HepG2 (cell line): Measurements from ENCODE around the gene PPP1R9A. TPM values are rescaled to one million over a fixed set of nuclear protein-coding genes. Genes with fewer than 3 reads are reported as not detected.

Experiments used
- GABPB1 ChIP-seq: IDR thresholded peaks from 2 replicates; pipeline ENCODE4 v1.6.1; 2016; ENCODE audit warnings: mild to moderate bottlenecking, missing genetic modification reagents, moderate library complexity, missing compliant biosample characterization
- HNF4G ChIP-seq, 2 experiments: sonication (generic) in 1 of 2; formaldehyde crosslinking in 1 of 2; IDR thresholded peaks; 2 replicates each; pipeline versions ENCODE4 v1.4.0 to v1.6.1; 2011 to 2020; ENCODE audit warnings: borderline replicate concordance in 2 of 2, low read depth in 2 of 2, mild to moderate bottlenecking in 2 of 2, low read length in 1 of 2, missing genetic modification reagents in 1 of 2, moderate library complexity in 1 of 2
- PHF20 ChIP-seq: sonication (generic); formaldehyde crosslinking; IDR thresholded peaks from 2 replicates; pipeline ENCODE4 v1.5.0; 2020; ENCODE audit warnings: mild to moderate bottlenecking, missing genetic modification reagents
- ZNF230 ChIP-seq: sonication (generic); formaldehyde crosslinking; IDR thresholded peaks from 2 replicates; pipeline ENCODE4 v1.4.0; 2020; ENCODE audit warnings: mild to moderate bottlenecking, missing genetic modification reagents
- ZNF264 ChIP-seq: sonication (generic); formaldehyde crosslinking; IDR thresholded peaks from 2 replicates; pipeline ENCODE4 v1.4.0; 2020; ENCODE audit warnings: missing genetic modification reagents
- ZNF713 ChIP-seq: sonication (generic); formaldehyde crosslinking; IDR thresholded peaks from 2 replicates; pipeline ENCODE4 v1.4.0; 2020; ENCODE audit warnings: mild to moderate bottlenecking, missing genetic modification reagents
- ZNF841 ChIP-seq: sonication (generic); formaldehyde crosslinking; IDR thresholded peaks from 2 replicates; pipeline ENCODE4 v1.8.1; 2023; ENCODE audit warnings: missing genetic modification reagents, borderline replicate concordance
- ZSCAN25 ChIP-seq: sonication (generic); formaldehyde crosslinking; IDR thresholded peaks from 2 replicates; pipeline ENCODE4 v1.8.0; 2022; ENCODE audit warnings: mild to moderate bottlenecking, missing genetic modification reagents
- polyA plus RNA-seq, 8 experiments: library from polyadenylated mRNA; depleted of rRNA in 3 of 8; stranded (reverse) in 7 of 8; unstranded in 1 of 8; fragments of >200 nt; fragmentation: Illumina TruSeq in 4 of 8; extraction: Trizol in 4 of 8; gene quantifications; 2 replicates each; pipeline versions ENCODE4 v1.2.1 to v1.2.3, GENCODE V29; 2011 to 2016; ENCODE audit warnings: low read depth in 4 of 8, missing spikeins in 1 of 8, mixed read lengths in 1 of 8; ENCODE audit not compliant: insufficient read depth in 1 of 8
- total RNA-seq, 5 experiments: library from RNA; depleted of rRNA; stranded (reverse); fragments of >200 nt; fragmentation: Illumina TruSeq; extraction: Trizol; gene quantifications; 2 replicates each; pipeline ENCODE4 v1.2.3, GENCODE V29; 2016; ENCODE audit warnings: low read depth in 1 of 5
- TF ChIP-seq, protein P1 (sequence below): sonication (generic); IDR thresholded peaks from 2 replicates; pipeline ENCODE4 v1.6.1; 2016; ENCODE audit warnings: low read depth, borderline replicate concordance
- TF ChIP-seq, protein P2 (sequence below): sonication (generic); formaldehyde crosslinking; IDR thresholded peaks from 2 replicates; pipeline ENCODE4 v1.5.1; 2020; ENCODE audit warnings: mild to moderate bottlenecking, moderate library complexity, missing genetic modification reagents
- TF ChIP-seq, protein P3 (sequence below): sonication (generic); formaldehyde crosslinking; IDR thresholded peaks from 2 replicates; pipeline ENCODE4 v1.4.0; 2020; ENCODE audit warnings: missing genetic modification reagents
- TF ChIP-seq, protein P4 (sequence below): sonication (generic); formaldehyde crosslinking; IDR thresholded peaks from 2 replicates; pipeline ENCODE4 v1.4.0; 2020; ENCODE audit warnings: missing genetic modification reagents

Gene PPP1R9A
- total and polyA plus RNA-seq, 2 of the 13 experiments (the other 11 are each of a cell fraction or from before 2014, with no cell fraction given) = 11.4 to 31.9 TPM

DNA sequence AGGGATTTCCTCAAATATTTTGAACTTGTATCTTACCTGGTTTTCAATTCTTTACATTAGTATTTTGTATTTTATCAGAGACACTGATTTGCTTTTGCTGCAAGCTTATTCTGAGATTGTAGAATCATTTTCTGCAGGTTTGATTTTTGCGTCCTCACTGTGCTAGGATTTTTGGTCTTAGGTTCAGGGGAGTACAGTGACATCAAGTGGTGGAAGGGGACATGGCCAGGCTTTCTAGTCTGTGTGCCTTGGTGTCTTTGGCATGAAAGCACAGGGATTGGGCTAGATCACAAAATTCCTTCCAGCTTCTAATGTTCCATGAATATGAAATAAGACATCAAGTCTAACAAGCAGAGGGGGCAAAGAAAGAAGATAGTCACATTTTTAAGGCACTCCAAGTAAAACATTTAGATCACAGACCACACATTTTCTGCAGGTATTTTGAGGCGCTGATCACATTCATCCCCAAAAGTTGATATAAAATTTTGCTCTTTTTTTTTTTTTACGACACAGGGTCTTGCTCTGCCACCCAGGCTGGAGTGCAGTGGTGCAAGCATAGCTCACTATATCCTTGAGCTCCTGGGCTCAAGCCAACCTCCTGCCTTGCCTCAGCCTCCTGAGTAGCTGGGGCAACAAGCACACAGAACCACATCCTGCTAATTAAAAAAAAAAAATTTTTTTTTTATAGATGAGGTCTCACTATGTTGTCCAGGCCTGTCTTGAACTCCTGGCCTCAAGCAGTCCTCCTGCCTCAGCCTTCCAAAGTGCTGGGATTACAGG lies 292.6 kb downstream of the PPP1R9A start (continued):
- TF ChIP-seq, protein P1, sequence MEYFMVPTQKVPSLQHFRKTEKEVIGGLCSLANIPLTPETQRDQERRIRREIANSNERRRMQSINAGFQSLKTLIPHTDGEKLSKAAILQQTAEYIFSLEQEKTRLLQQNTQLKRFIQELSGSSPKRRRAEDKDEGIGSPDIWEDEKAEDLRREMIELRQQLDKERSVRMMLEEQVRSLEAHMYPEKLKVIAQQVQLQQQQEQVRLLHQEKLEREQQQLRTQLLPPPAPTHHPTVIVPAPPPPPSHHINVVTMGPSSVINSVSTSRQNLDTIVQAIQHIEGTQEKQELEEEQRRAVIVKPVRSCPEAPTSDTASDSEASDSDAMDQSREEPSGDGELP = no peak
- TF ChIP-seq ZNF713 = no peak
- no peak for TF ChIP-seq GABPB1
- TF ChIP-seq HNF4G (IDR thresholded peaks at IDR 0.05; ENCODE audit: borderline replicate concordance, low read depth, low read length) = no peak
- no peak for TF ChIP-seq HNF4G (CRISPR knock-in tag; IDR thresholded peaks at IDR 0.05; ENCODE audit: borderline replicate concordance, low read depth)
- no peak for TF ChIP-seq ZSCAN25 (CRISPR knock-in tag)
- TF ChIP-seq ZNF264 = no peak
- TF ChIP-seq, protein P2, sequence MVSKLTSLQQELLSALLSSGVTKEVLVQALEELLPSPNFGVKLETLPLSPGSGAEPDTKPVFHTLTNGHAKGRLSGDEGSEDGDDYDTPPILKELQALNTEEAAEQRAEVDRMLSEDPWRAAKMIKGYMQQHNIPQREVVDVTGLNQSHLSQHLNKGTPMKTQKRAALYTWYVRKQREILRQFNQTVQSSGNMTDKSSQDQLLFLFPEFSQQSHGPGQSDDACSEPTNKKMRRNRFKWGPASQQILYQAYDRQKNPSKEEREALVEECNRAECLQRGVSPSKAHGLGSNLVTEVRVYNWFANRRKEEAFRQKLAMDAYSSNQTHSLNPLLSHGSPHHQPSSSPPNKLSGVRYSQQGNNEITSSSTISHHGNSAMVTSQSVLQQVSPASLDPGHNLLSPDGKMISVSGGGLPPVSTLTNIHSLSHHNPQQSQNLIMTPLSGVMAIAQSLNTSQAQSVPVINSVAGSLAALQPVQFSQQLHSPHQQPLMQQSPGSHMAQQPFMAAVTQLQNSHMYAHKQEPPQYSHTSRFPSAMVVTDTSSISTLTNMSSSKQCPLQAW (CRISPR knock-in tag) = no peak
- TF ChIP-seq ZNF230 (CRISPR knock-in tag) = no peak
- TF ChIP-seq, protein P3, sequence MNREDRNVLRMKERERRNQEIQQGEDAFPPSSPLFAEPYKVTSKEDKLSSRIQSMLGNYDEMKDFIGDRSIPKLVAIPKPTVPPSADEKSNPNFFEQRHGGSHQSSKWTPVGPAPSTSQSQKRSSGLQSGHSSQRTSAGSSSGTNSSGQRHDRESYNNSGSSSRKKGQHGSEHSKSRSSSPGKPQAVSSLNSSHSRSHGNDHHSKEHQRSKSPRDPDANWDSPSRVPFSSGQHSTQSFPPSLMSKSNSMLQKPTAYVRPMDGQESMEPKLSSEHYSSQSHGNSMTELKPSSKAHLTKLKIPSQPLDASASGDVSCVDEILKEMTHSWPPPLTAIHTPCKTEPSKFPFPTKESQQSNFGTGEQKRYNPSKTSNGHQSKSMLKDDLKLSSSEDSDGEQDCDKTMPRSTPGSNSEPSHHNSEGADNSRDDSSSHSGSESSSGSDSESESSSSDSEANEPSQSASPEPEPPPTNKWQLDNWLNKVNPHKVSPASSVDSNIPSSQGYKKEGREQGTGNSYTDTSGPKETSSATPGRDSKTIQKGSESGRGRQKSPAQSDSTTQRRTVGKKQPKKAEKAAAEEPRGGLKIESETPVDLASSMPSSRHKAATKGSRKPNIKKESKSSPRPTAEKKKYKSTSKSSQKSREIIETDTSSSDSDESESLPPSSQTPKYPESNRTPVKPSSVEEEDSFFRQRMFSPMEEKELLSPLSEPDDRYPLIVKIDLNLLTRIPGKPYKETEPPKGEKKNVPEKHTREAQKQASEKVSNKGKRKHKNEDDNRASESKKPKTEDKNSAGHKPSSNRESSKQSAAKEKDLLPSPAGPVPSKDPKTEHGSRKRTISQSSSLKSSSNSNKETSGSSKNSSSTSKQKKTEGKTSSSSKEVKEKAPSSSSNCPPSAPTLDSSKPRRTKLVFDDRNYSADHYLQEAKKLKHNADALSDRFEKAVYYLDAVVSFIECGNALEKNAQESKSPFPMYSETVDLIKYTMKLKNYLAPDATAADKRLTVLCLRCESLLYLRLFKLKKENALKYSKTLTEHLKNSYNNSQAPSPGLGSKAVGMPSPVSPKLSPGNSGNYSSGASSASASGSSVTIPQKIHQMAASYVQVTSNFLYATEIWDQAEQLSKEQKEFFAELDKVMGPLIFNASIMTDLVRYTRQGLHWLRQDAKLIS (CRISPR knock-in tag) = no peak
- no peak for TF ChIP-seq ZNF841 (CRISPR knock-in tag)
- TF ChIP-seq PHF20 = no peak
- TF ChIP-seq, protein P4, sequence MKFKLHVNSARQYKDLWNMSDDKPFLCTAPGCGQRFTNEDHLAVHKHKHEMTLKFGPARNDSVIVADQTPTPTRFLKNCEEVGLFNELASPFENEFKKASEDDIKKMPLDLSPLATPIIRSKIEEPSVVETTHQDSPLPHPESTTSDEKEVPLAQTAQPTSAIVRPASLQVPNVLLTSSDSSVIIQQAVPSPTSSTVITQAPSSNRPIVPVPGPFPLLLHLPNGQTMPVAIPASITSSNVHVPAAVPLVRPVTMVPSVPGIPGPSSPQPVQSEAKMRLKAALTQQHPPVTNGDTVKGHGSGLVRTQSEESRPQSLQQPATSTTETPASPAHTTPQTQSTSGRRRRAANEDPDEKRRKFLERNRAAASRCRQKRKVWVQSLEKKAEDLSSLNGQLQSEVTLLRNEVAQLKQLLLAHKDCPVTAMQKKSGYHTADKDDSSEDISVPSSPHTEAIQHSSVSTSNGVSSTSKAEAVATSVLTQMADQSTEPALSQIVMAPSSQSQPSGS (CRISPR knock-in tag) = no peak
